HepG2 (cell line): ENCODE data around the gene HSPB2. TPM values are rescaled to one million over a fixed set of nuclear protein-coding genes. Genes with fewer than 3 reads are reported as not detected.

Source experiments
- ATAC-seq: fragments of 200-7000 bp; cut with Tn5 transposase; 3 replicates; pipeline ENCODE4 v1.9.1; 2020; ENCODE audit warnings: mild to moderate bottlenecking, moderate library complexity
- Bru-seq: library from RNA; stranded (reverse); fragments of 400-500 nt; gene quantifications from one replicate; lab custom pipeline; 2021; lab: Mats Ljungman, UMichigan
- BruChase-seq, 2 experiments: library from RNA; stranded (reverse); fragments of 400-500 nt; gene quantifications; one replicate each; lab custom pipeline; 2021; lab: Mats Ljungman, UMichigan
- BruUV-seq: library from RNA; stranded (reverse); fragments of 400-500 nt; replicated peaks from 2 replicates; lab custom pipeline; 2021; lab: Mats Ljungman, UMichigan
- CTCF ChIA-PET: fragments of 300-600 bp; formaldehyde crosslinking; extraction: SDS; loops from one replicate; lab custom pipeline; 2021; ENCODE audit warnings: low total read pairs, inconsistent platforms, low intra/inter-chr PET ratio; lab: Yijun Ruan, JAX
- POLR2A ChIA-PET: fragments of 350-600 bp; sonication (Branson Sonifier 250); formaldehyde crosslinking; loops from one replicate; lab custom pipeline; 2020; ENCODE audit warnings: antibody characterized with exemption, inconsistent platforms; lab: Yijun Ruan, JAX
- DNase-seq: peaks from one replicate; pipeline ENCODE4 v3.0.0-alpha.2; 2015; ENCODE audit warnings: low spot score
- FAIRE-seq: peaks from 3 replicates; lab custom pipeline; 2011; peaks lifted over from hg19 to GRCh38; lab: Jason Lieb, UNC
- H2AFZ ChIP-seq: one replicate; pipeline ENCODE4 v1.6.1; 2011; ENCODE audit warnings: low read length, inconsistent platforms
- H3K27ac ChIP-seq: fragments of 300-600 bp; 3 replicates; pipeline ENCODE4 v1.8.0; 2011; ENCODE audit warnings: mixed run types, mild to moderate bottlenecking, mixed read lengths, low read length, inconsistent platforms; ENCODE audit not compliant: insufficient read depth; ENCODE audit errors: extremely low read length
- H3K27me3 ChIP-seq, 2 experiments: fragments of 200-600 bp in 1 of 2; 2 replicates in 1 of 2; 3 replicates in 1 of 2; pipeline versions ENCODE4 v1.6.0 to v1.8.0; 2011; ENCODE audit warnings: low read length in 2 of 2, mild to moderate bottlenecking in 2 of 2, moderate library complexity in 2 of 2, inconsistent platforms in 1 of 2; ENCODE audit not compliant: insufficient read depth in 2 of 2, control insufficient read depth in 1 of 2
- H3K36me3 ChIP-seq, 2 experiments: fragments of 200-600 bp in 1 of 2; replicated peaks in 1 of 2; 2 replicates in 1 of 2; 3 replicates in 1 of 2; pipeline versions ENCODE4 v1.5.1 to v1.8.0; 2011; ENCODE audit warnings: low read length in 2 of 2, inconsistent platforms in 1 of 2; ENCODE audit not compliant: insufficient read depth in 2 of 2, control insufficient read depth in 1 of 2
- H3K4me1 ChIP-seq: 2 replicates; pipeline ENCODE4 v1.5.1; 2012; ENCODE audit warnings: low read length, inconsistent platforms; ENCODE audit not compliant: insufficient read depth
- H3K4me2 ChIP-seq: 2 replicates; pipeline ENCODE4 v1.6.0; 2011; ENCODE audit warnings: low read depth, low read length, inconsistent platforms
- H3K4me3 ChIP-seq, 3 experiments: fragments of 200-600 bp in 1 of 3; sonication (generic), shearing (Covaris generic) in 1 of 3; replicated peaks in 1 of 3; 2 replicates each; pipeline ENCODE4 v1.5.1; 2011 to 2016; ENCODE audit warnings: low read length in 3 of 3, inconsistent platforms in 2 of 3, low read depth in 2 of 3, mild to moderate bottlenecking in 2 of 3, control low read depth in 1 of 3, mixed read lengths in 1 of 3; ENCODE audit not compliant: insufficient read depth in 1 of 3
- H3K79me2 ChIP-seq: one replicate; pipeline ENCODE4 v1.6.1; 2011; ENCODE audit warnings: low read length, inconsistent platforms; ENCODE audit not compliant: insufficient read depth
- H3K9ac ChIP-seq: 2 replicates; pipeline ENCODE4 v1.6.0; 2011; ENCODE audit warnings: mild to moderate bottlenecking, low read depth, low read length, inconsistent platforms; ENCODE audit not compliant: insufficient read depth
- H3K9me3 ChIP-seq: 2 replicates; pipeline ENCODE4 v1.5.1; 2012; ENCODE audit warnings: mild to moderate bottlenecking, low read length
- H4K20me1 ChIP-seq: 2 replicates; pipeline ENCODE4 v1.6.0; 2011; ENCODE audit warnings: inconsistent platforms, mild to moderate bottlenecking, low read length, moderate library complexity; ENCODE audit not compliant: insufficient read depth
- CBX2 ChIP-seq, 2 experiments: fragments of 200-600 bp in 1 of 2; sonication (generic); formaldehyde crosslinking in 1 of 2; IDR thresholded peaks; 2 replicates each; pipeline versions ENCODE4 v1.7.0 to v1.8.1; 2018 to 2022; ENCODE audit warnings: low read depth in 2 of 2, low read length in 1 of 2, mild to moderate bottlenecking in 1 of 2, missing genetic modification reagents in 1 of 2
- MZF1 ChIP-seq: sonication (generic); formaldehyde crosslinking; IDR thresholded peaks from 2 replicates; pipeline ENCODE4 v1.8.1; 2023; ENCODE audit warnings: mild to moderate bottlenecking, missing genetic modification reagents, borderline replicate concordance
- NFE2L1 ChIP-seq: sonication (generic); formaldehyde crosslinking; IDR thresholded peaks from 2 replicates; pipeline ENCODE4 v1.4.0; 2020; ENCODE audit warnings: missing genetic modification reagents, mild to moderate bottlenecking, borderline replicate concordance
- PHF5A ChIP-seq: IDR thresholded peaks from one replicate; pipeline ENCODE4 v1.6.1; 2018; ENCODE audit warnings: low read depth, missing genetic modification reagents; ENCODE audit not compliant: unreplicated experiment
- TAF15 ChIP-seq: fragments of 200-400 bp; formaldehyde crosslinking; IDR thresholded peaks from one replicate; pipeline ENCODE4 v1.6.1; 2018; ENCODE audit warnings: mild to moderate bottlenecking, low read depth, low read length; ENCODE audit not compliant: poor library complexity, severe bottlenecking
- THYN1 ChIP-seq: sonication (generic); formaldehyde crosslinking; IDR thresholded peaks from 2 replicates; pipeline ENCODE4 v1.8.1; 2023; ENCODE audit warnings: low read depth, mild to moderate bottlenecking, moderate library complexity, missing genetic modification reagents, borderline replicate concordance
- ZNF367 ChIP-seq: sonication (generic); formaldehyde crosslinking; IDR thresholded peaks from 2 replicates; pipeline ENCODE4 v1.4.0; 2020; ENCODE audit warnings: missing genetic modification reagents, borderline replicate concordance
- ZNF782 ChIP-seq: sonication (generic); formaldehyde crosslinking; IDR thresholded peaks from 2 replicates; pipeline ENCODE4 v1.4.0; 2020; ENCODE audit warnings: missing genetic modification reagents, mild to moderate bottlenecking, borderline replicate concordance
- ZSCAN30 ChIP-seq: sonication (generic); formaldehyde crosslinking; IDR thresholded peaks from 2 replicates; pipeline ENCODE4 v1.5.0; 2020; ENCODE audit warnings: mild to moderate bottlenecking, missing genetic modification reagents
- WGBS: methylation state at CpG from one replicate; pipeline ENCODE4 v1.1.6; 2017; ENCODE audit warnings: low lambda C conversion rate; 5-methylcytosine and 5-hydroxymethylcytosine counted together
- in situ Hi-C: cut with HindIII; loops from 2 replicates; pipeline ENCODE4 v1.10.0; 2017; ENCODE audit warnings: low pct_unique_long_range_greater_than_20kb; ENCODE audit not compliant: extremely low pct_ligation_motif_present
- intact Hi-C: fragments of 100-400 bp; cut with micrococcal nuclease; formaldehyde crosslinking; loops from one replicate; pipeline ENCODE4 v1.10.0; 2022; ENCODE audit not compliant: unreplicated experiment
- long read RNA-seq, 2 experiments: library from RNA in 1 of 2; library from polyadenylated mRNA in 1 of 2; stranded (forward) in 1 of 2; unstranded in 1 of 2; transcript quantifications; one replicate each; pipeline ENCODE4 v2.0.0, GENCODE V29; 2019 to 2022
- polyA minus RNA-seq, 3 experiments: library from RNA; depleted of rRNA, polyadenylated mRNA; stranded (reverse); fragments of >200 nt; gene quantifications; 2 replicates each; pipeline ENCODE4 v1.2.3, GENCODE V29; 2011; ENCODE audit warnings: low replicate concordance in 1 of 3
- polyA plus RNA-seq, 8 experiments: library from polyadenylated mRNA; depleted of rRNA in 3 of 8; stranded (reverse) in 7 of 8; unstranded in 1 of 8; fragments of >200 nt; fragmentation: Illumina TruSeq in 4 of 8; extraction: Trizol in 4 of 8; gene quantifications; 2 replicates each; pipeline versions ENCODE4 v1.2.1 to v1.2.3, GENCODE V29; 2011 to 2016; ENCODE audit warnings: low read depth in 4 of 8, missing spikeins in 1 of 8, mixed read lengths in 1 of 8; ENCODE audit not compliant: insufficient read depth in 1 of 8
- total RNA-seq, 5 experiments: library from RNA; depleted of rRNA; stranded (reverse); fragments of >200 nt; fragmentation: Illumina TruSeq; extraction: Trizol; gene quantifications; 2 replicates each; pipeline ENCODE4 v1.2.3, GENCODE V29; 2016; ENCODE audit warnings: low read depth in 1 of 5
- TF ChIP-seq, protein P1 (sequence below): sonication (generic); formaldehyde crosslinking; IDR thresholded peaks from 2 replicates; pipeline ENCODE4 v1.5.0; 2020; ENCODE audit warnings: missing genetic modification reagents
- TF ChIP-seq, protein P2 (sequence below): sonication (generic); formaldehyde crosslinking; IDR thresholded peaks from 2 replicates; pipeline ENCODE4 v1.5.1; 2020; ENCODE audit warnings: mild to moderate bottlenecking, missing genetic modification reagents, borderline replicate concordance
- TF ChIP-seq, protein P3 (sequence below): sonication (generic); formaldehyde crosslinking; IDR thresholded peaks from 2 replicates; pipeline ENCODE4 v1.8.0; 2022; ENCODE audit warnings: mild to moderate bottlenecking, missing genetic modification reagents

The HSPB2 gene, protein sequence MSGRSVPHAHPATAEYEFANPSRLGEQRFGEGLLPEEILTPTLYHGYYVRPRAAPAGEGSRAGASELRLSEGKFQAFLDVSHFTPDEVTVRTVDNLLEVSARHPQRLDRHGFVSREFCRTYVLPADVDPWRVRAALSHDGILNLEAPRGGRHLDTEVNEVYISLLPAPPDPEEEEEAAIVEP
- total RNA-seq (2016; rRNA removed; fragmentation: Illumina TruSeq; extraction: Trizol) (not detected in 2 replicates), polyA plus RNA-seq (2011; rRNA removed) (0.04 TPM in 1 of 2 replicates, not detected in the other), polyA minus RNA-seq (2011; rRNA and poly(A)+ RNA removed; ENCODE audit: low replicate concordance) (0.20 TPM in 1 of 2 replicates, not detected in the other), Bru-seq, nascent RNA (not detected), BruChase-seq, experiment 1, labeled RNA remaining after a 6-hour chase (percentile 27 among the genes with signal in this experiment), BruChase-seq, experiment 2, labeled RNA remaining after a 2-hour chase (not detected)
- total RNA-seq (2016; cell fraction: cytosol; rRNA removed; fragmentation: Illumina TruSeq; extraction: Trizol; ENCODE audit: low read depth): not detected in 2 replicates
- total RNA-seq (2016; cell fraction: insoluble cytoplasmic fraction; rRNA removed; fragmentation: Illumina TruSeq; extraction: Trizol): not detected in 2 replicates
- total RNA-seq (2016; cell fraction: membrane; rRNA removed; fragmentation: Illumina TruSeq; extraction: Trizol): not detected in 2 replicates
- total RNA-seq (2016; cell fraction: nucleus; rRNA removed; fragmentation: Illumina TruSeq; extraction: Trizol): not detected in 2 replicates
- polyA plus RNA-seq (2011; cell fraction: cytosol; rRNA removed): 0.05 TPM in 1 of 2 replicates, not detected in the other
- polyA plus RNA-seq (2011; cell fraction: nucleus; rRNA removed): 0.32 and 0.45 TPM in 2 replicates
- not detected in 2 replicates for polyA plus RNA-seq (2012)
- polyA plus RNA-seq (2016; cell fraction: cytosol; fragmentation: Illumina TruSeq; extraction: Trizol; ENCODE audit: low read depth): not detected in 2 replicates
- polyA plus RNA-seq (2016; cell fraction: insoluble cytoplasmic fraction; fragmentation: Illumina TruSeq; extraction: Trizol; ENCODE audit: low read depth): not detected in 2 replicates
- not detected in 2 replicates for polyA plus RNA-seq (2016; cell fraction: membrane; fragmentation: Illumina TruSeq; extraction: Trizol; ENCODE audit: low read depth)
- polyA plus RNA-seq (2016; cell fraction: nucleus; fragmentation: Illumina TruSeq; extraction: Trizol; ENCODE audit: insufficient read depth, low read depth): not detected in 2 replicates
- polyA minus RNA-seq (2011; cell fraction: cytosol; rRNA and poly(A)+ RNA removed): not detected in 2 replicates
- not detected in 2 replicates for polyA minus RNA-seq (2011; cell fraction: nucleus; rRNA and poly(A)+ RNA removed)
- long read RNA-seq, experiment 1: 0 reads
- long read RNA-seq, experiment 2: 0 reads

DNA sequence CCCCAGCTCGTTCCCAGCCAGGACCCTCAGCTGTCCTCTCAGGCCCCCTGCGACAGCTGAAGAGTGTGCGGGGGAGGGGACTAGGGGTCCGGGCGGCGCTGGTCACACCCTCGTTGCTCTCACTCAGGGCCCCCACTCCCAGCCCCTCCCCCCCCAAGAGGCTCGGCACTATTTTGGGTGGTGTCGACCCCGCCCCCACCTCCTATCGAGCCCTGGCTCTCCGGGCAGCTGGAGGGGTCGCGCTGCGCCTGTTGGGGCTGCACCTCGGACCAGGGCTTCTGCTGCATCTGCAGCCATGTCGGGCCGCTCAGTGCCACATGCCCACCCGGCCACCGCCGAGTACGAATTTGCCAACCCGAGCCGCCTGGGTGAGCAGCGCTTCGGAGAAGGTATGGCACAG, at the start of gene HSPB2:
TSS of gene HSPB2 (plus strand) at position 200 of the 400 bp plus-strand sequence. CDS start at position 296, 96 bp downstream.
- CTCF ChIA-PET: no interaction called here
- 73% methylated on average over 11 of the region's 26 CpGs for WGBS
- Histone ChIP-seq H3K27me3 (no peaks in the 10 kb centered on the region; a peak in 1 of 5 replicates), H2AFZ (no peak within 1 kb of the TSS), H3K4me1 (peaks cover 58% of the 10 kb centered on the region), H3K9ac (no peak within 1 kb of the TSS), H3K36me3 (no peaks in the 10 kb centered on the region), H3K4me2 (peak within 1 kb of the TSS; percentile 65), H3K4me3 (peak within 1 kb of the TSS in 1 of 3 experiments; percentile 32; a peak in 2 of 6 replicates), H3K27ac (no peak within 1 kb of the TSS), H3K9me3 (no peaks in the 10 kb centered on the region), H3K79me2 (no peaks in the 10 kb centered on the region), H4K20me1 (no peaks in the 10 kb centered on the region)
- POLR2A ChIA-PET: interaction anchor here (1.5 to 1.9 kb wide), 2 partner anchors 14 kb away, joined by 5 to 7 read pairs; no protein-coding TSS in a partner anchor
- in situ Hi-C loops: no loop called here
- DNase-seq (no peak), FAIRE-seq (no peak), ATAC-seq (no peak)
- intact Hi-C loops: no loop called here
- BruUV-seq: no TSS peak
- TF ChIP-seq, protein P1, sequence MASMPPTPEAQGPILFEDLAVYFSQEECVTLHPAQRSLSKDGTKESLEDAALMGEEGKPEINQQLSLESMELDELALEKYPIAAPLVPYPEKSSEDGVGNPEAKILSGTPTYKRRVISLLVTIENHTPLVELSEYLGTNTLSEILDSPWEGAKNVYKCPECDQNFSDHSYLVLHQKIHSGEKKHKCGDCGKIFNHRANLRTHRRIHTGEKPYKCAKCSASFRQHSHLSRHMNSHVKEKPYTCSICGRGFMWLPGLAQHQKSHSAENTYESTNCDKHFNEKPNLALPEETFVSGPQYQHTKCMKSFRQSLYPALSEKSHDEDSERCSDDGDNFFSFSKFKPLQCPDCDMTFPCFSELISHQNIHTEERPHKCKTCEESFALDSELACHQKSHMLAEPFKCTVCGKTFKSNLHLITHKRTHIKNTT (CRISPR knock-in tag): no peak
- TF ChIP-seq, protein P2, sequence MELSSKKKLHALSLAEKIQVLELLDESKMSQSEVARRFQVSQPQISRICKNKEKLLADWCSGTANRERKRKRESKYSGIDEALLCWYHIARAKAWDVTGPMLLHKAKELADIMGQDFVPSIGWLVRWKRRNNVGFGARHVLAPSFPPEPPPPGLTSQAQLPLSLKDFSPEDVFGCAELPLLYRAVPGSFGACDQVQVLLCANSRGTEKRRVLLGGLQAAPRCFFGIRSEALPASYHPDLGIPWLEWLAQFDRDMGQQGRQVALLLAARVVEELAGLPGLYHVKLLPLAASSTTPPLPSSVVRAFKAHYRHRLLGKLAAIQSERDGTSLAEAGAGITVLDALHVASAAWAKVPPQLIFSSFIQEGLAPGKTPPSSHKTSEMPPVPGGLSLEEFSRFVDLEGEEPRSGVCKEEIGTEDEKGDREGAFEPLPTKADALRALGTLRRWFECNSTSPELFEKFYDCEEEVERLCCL: no peak
- TF ChIP-seq NFE2L1 (CRISPR knock-in tag) (no peak), PHF5A (CRISPR knock-in tag) (no peak), MZF1 (no peak), ZNF782 (CRISPR knock-in tag) (no peak), THYN1 (CRISPR knock-in tag) (no peak), TAF15 (no peak), ZSCAN30 (CRISPR knock-in tag) (no peak), ZNF367 (CRISPR knock-in tag) (no peak), CBX2 (IDR thresholded peaks at IDR 0.05; ENCODE audit: low read depth, low read length) (no peak), CBX2 (CRISPR knock-in tag; IDR thresholded peaks at IDR 0.05; ENCODE audit: low read depth) (no peak)
- TF ChIP-seq, protein P3, sequence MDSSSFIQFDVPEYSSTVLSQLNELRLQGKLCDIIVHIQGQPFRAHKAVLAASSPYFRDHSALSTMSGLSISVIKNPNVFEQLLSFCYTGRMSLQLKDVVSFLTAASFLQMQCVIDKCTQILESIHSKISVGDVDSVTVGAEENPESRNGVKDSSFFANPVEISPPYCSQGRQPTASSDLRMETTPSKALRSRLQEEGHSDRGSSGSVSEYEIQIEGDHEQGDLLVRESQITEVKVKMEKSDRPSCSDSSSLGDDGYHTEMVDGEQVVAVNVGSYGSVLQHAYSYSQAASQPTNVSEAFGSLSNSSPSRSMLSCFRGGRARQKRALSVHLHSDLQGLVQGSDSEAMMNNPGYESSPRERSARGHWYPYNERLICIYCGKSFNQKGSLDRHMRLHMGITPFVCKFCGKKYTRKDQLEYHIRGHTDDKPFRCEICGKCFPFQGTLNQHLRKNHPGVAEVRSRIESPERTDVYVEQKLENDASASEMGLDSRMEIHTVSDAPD (CRISPR knock-in tag): no peak
